Left kidney (tissue), 2 donors: ENCODE measurements around the gene ICAM3. TPM values are rescaled to one million over a fixed set of nuclear protein-coding genes. Genes with fewer than 3 reads are reported as not detected.

Experiments
- DNase-seq: peaks from one replicate; pipeline ENCODE4 v3.0.0-alpha.2; 2013
- polyA plus RNA-seq: library from polyadenylated mRNA; unstranded; fragments of 120-200 nt; gene quantifications from one replicate; pipeline ENCODE4 v1.2.1, GENCODE V29; 2013; ENCODE audit not compliant: insufficient read length

The ICAM3 gene
- polyA plus RNA-seq, 1 donor, result 8.1 TPM

GRCh38 chr19:10320602-10321416, 18.6 kb downstream of the ICAM3 start:
- no peak for DNase-seq

GRCh38 chr19:10318807-10319682, 20.4 kb downstream of the ICAM3 start:
- DNase-seq, result no peak

- DNase-seq, result no peak
These were observed 21.5 kb downstream of the ICAM3 start for GRCh38 chr19:10317857-10318462.

GRCh38 chr19:10317045-10317856, 22.2 kb downstream of the ICAM3 start:
- no peak for DNase-seq

GRCh38 chr19:10316229-10317044, 23.0 kb downstream of the ICAM3 start:
- no peak for DNase-seq

- DNase-seq, result peak; percentile 76
These were observed 23.8 kb downstream of the ICAM3 start, which contains the start of gene FDX2 for GRCh38 chr19:10315335-10316214. Gene FDX2 (minus strand): TSS chr19:10316015. CDS start chr19:10315996, 19 bp downstream.

- DNase-seq, result no peak
These were observed 30.0 kb downstream of the ICAM3 start, which contains the start of gene ZGLP1 for GRCh38 chr19:10309423-10309822. Gene ZGLP1 (minus strand): TSS chr19:10309815.

GRCh38 chr19:10306327-10306726, 33.1 kb downstream of the ICAM3 start:
- DNase-seq, result no peak

- DNase-seq, result no peak
These were observed 34.2 kb downstream of the ICAM3 start for GRCh38 chr19:10305139-10305806.

GRCh38 chr19:10299545-10300458, 39.6 kb downstream of the ICAM3 start:
- DNase-seq, result no peak

- no peak for DNase-seq
These were observed 43.4 kb downstream of the ICAM3 start for GRCh38 chr19:10295847-10296591.

GRCh38 chr19:10295305-10295846, 44.0 kb downstream of the ICAM3 start:
- DNase-seq, result no peak

- DNase-seq, result no peak
These were observed 45.1 kb downstream of the ICAM3 start for GRCh38 chr19:10294368-10294697.

GRCh38 chr19:10293637-10294367, 45.6 kb downstream of the ICAM3 start:
- no peak for DNase-seq

GRCh38 chr19:10292789-10293636, 46.4 kb downstream of the ICAM3 start:
- no peak for DNase-seq
